HG03139 (cell line): ENCODE results near the gene OR2L13.
"Not testable (repeated sequence)": the region's sequence is repeated elsewhere in the genome, so short reads cannot be mapped to it uniquely, and the experiment has no call there.

ENCODE experiments used
- ATAC-seq: cut with Tn5 transposase; IDR thresholded peaks from one replicate; pipeline ENCODE4 v1.9.1; 2021; ENCODE audit not compliant: unreplicated experiment

OR2L13 gene, protein sequence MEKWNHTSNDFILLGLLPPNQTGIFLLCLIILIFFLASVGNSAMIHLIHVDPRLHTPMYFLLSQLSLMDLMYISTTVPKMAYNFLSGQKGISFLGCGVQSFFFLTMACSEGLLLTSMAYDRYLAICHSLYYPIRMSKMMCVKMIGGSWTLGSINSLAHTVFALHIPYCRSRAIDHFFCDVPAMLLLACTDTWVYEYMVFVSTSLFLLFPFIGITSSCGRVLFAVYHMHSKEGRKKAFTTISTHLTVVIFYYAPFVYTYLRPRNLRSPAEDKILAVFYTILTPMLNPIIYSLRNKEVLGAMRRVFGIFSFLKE

DNA sequence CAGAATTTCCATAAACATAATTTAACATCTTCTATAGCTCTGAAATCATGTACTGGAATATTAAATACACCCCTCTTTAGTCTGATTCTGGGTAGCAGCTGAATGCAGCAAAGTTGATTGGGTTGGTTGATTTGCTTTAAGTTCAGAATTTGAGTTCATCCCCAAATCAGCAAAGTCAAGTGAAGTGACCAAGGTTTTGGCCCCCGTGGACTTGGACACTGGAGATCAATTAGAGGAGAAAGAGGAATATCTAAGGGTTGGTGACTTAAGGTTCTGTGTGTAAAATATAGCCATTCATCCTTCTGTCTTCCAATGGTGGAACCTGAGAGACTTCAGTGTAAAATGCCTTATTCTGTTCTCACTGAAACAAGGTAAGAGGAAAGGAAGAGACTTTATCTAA is at the start of gene OR2L13:
Gene OR2L13 (plus strand): TSS at position 301 of the 400 bp plus-strand sequence. CDS start 4,192 bp downstream, outside the sequence.
- ATAC-seq: no peak

DNA sequence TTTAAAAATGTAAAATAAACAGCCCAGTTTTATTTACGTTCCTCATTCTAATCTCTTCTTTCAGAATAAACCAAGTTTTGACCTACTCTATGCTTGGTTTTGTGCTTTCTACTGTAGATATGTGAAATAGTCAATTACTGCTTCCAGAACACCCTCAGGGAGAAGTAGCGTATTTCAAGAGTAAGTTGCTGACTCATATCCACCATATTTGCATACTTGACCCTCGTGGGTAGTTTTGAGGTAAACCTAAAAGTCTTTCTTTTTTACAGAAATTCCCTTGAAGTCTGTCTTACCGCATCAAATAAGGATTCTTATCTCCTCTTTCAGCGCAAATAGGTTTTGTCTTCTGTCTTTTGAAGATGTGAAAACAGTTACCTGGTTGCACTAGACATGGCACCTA is 49.8 kb upstream of the OR2L13 start:
- ATAC-seq: no peak

DNA sequence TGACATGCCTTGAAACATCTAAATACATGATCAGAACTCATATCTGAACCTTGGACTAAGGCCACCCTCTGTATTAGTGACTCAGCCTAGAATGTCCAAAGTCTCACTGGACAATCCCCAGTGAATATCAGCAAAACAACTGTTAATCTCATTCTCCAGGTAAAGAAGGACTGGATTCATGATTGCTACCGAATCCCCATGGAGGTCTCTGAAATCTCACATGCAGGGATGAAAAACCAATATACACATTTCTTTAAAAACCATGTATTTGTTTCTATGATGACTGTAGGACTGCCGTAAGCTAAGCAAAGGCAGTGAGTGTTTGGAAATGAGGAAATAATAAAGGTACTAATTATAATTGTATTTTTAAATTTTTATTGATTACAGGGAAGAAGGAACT is 48.4 kb upstream of the OR2L13 start, which contains the start of gene OR2L3:
Gene OR2L3 (plus strand): TSS at position 301 of the 400 bp plus-strand sequence. CDS start 13,846 bp downstream, outside the sequence.
- ATAC-seq: no peak

DNA sequence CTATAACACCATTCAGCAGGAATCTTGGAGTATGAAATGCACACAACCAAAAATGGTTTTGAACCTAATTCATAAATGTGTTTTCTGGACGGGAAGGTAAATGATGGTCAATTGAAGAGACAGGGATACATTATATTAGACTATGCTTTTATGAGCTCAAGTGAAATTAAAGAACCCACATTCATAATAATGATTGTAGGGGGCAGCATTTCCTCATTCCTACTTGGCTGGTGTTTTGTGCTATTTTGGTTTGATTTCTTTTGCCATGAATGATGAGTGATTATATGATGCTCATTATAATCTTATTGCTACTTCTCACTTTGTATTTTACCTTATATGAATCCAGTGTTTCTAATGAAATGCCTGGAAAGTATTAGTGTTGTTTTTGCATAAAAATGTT is 48.0 kb upstream of the OR2L13 start:
- no peak for ATAC-seq

DNA sequence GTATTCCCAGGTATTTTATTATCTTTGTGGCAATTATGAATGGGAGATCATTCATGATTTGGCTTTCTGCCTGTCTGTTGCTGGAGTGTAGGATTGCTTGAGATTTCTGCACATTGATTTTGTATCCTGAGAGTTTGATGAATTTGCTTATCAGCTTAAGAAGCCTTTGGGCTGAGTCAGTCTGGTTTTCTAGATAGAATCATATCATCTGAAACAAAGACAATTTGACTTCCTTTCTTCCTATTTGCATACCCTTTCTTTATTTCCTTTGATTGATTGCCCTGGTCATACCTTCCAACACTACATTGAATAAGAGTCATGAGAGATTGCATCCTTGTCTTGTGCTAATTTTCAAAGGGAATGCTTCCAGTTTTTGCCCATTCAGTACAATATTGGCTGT is 40.3 kb upstream of the OR2L13 start:
- ATAC-seq: no peak

DNA sequence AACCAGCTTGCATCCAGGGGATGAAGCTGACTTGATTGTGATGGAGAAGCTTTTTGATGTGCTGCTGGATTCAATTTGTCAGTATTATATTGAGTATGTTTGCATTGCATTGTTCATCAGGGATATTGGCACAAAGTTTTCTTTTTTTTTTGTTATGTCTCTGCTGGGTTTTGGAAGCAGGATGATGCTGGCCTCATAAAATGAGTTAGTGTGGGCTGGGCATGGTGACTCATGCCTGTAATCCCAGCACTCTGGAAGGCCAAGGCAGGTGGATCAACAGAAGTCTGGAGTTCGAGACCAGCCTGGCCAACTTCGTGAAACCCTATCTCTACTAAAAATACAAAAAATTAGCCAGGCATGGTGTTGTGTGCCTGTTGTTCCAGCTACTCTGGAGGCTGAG is 39.7 kb upstream of the OR2L13 start:
- ATAC-seq: no peak

DNA sequence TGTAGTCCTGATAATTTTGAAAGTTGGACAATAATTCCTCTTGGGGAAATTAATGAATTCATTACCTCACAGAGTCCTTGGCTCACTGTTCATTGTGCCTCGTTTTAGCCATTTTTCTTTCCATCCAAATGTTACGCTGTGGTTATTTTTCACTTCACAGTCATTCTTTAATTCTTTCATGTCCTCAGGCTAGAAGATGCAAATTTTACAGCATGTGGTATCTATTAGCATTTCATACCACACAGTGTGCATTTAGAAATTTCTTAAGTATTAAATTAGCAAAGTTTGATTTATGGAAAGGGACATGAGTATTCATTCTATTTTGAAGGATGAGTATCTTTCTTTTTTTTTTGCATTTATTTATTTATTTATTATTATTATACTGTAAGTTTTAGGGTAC is 29.9 kb upstream of the OR2L13 start:
- no peak for ATAC-seq

DNA sequence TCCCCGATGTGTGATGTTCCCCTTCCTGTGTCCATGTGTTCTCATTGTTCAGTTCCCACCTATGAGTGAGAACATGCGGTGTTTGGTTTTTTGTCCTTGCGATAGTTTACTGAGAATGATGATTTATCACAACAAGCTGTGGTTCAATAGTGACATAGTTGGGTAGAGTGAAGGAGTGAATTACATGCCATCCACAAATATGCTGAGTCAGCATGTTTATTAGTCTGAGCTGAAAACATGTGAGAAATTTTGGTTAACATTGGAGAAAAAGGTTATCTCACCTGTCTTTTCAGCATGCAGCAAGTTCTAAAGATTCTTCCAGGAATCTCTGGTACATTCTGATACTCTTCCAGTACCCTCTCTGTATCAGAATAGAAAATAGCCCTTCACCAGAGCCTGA is 29.4 kb upstream of the OR2L13 start:
- no peak for ATAC-seq

DNA sequence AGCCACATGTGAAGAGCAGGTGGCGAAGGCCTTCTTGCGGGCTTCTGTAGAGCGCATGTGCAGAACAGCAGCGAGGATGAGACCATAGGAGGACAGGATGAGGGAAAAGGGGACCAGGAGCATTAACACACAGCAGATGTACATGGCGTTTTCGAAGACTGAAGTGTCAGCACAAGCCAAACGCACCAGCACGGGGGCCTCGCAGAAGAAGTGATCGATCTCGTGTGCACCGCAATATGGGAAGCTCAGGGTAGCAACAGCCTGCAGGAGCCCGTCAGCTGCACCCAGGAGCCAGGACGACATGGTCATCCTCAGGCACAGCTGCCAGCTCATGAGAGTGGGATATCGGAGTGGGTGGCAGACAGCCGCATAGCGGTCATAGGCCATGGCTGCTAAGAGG is 11.1 kb upstream of the OR2L13 start:
- ATAC-seq: not testable (repeated sequence)

DNA sequence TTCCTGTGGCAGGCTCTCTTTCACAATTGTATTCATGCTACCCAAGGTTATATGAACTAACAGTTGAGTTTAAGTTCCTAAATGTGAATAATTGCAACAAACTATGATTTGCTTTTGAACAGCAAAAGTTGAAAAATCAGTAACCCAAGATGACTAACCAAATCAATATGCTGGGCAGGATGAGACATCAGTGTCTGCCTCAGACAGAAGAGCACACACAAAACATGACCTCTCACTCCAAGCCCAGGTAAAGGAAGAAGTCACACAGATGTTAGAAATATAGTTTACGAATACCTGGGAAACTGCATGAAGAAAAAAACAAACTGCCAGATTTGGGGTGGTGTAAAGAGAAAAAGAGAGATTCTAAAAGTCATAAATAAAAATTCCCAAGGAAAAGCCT is 3.5 kb downstream of the OR2L13 start:
- no peak for ATAC-seq

DNA sequence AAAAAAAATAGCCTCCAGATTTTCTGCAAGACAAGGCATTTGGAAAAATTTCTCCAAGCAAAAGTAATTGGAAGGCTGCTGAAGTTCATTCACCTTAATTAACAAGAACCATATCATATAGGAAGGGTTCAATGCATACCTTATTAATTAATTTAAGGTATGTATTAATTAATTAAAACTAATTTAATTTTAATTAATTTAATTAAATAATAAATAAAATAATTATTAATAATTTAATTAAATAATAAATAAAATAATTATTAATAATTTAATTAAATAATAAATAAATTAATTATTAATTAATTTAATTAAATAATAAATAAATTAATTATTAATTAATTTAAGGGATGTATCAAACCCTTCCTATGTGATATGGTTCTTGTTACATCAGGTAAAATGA is 7.9 kb downstream of the OR2L13 start:
- no peak for ATAC-seq

DNA sequence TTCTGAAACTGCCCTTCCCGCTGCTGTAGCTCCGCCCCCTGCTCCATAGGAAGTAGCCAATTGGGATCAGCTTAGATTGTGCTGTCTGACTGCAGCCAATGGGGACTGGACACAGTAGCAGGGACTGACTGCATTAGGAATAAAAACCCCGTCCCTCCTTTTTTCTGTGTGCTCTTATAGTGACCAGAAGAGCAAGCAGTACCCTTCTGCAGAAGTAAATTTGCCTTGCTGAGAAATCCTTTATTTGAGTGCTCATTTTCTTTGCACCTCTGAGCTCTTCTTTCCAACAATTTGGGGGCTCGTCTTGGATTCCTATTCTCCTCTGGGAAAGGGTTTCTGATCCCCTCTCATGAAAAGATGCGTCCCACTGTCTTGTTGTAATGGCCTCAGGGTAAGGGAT is 16.2 kb downstream of the OR2L13 start:
- ATAC-seq: no peak

DNA sequence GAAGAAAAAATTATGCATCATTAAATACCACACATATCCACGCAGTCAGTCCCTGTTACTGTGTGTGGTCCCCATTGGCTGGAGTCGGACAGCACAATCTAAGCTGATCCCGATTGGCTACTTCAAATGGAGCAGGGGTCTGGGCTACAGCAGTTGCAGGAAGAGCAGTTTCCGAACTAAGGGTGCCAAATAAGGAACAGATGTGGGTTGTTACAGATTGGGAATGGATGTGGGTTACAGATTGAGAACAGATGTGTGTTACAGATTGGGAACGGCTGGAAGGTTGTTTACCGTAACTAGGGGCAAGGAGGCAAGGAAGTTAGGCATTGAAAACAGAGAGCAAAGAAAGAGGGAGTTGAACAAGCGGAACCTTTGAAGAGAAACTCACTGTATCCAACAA is 19.9 kb downstream of the OR2L13 start:
- ATAC-seq: no peak

DNA sequence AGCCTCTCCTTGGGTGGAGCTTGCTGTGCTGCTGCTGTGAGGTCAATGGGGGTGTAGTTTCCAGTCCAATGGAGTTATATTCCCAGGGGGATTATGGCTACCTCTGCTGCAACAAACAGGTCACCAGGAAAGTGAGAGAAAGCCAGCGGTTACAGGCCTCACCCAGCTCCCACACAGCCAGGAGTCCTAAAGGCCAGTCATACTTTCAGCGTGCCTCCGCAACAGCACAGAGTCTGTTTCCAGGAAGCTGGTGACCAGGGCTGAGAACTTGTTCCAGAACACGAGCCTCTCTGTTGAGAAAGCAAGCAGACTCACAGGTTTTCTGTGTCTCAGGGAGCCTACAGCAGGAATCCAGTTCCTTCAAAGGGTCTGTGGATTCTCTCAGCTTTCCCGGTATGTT is 32.7 kb downstream of the OR2L13 start:
- no peak for ATAC-seq

DNA sequence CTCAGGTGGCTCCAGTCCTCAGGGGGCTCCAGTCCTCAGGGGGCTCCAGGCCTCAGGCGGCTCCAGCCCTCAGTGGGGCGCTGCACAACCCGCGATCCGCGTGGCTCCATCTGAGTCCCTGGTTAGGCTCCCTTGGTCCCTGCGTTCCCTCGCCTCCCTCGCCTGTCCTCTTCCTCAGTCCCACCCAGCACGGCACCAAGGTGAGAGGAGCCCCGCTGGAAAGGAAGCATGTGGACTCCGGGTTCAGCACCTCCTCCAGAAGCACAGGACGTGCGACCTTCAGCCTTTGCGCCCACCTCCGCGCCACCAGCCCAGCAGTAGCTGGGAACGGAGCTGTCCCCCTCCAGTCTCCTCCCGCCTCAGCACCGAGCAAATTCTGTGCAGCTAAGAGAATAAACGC is 41.8 kb downstream of the OR2L13 start:
- ATAC-seq: no peak

DNA sequence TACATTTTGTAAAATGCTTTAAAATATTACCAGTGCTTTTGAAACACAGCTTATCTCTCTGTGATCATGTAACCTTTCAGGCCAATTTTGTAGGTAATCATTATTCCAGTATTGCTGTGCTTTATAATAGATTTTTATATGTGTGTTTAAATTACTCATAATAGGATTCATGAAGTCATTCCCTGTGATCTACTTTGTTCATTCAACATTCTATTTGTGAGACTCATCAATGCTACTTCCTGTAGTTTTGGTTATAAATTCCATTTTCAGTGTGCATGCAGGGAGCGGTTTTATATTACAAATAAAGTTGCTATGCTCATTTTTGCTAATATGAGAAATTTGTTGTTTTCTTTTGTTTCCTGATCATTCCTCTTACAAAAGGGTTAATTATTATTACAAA is 45.9 kb downstream of the OR2L13 start:
- ATAC-seq: no peak

DNA sequence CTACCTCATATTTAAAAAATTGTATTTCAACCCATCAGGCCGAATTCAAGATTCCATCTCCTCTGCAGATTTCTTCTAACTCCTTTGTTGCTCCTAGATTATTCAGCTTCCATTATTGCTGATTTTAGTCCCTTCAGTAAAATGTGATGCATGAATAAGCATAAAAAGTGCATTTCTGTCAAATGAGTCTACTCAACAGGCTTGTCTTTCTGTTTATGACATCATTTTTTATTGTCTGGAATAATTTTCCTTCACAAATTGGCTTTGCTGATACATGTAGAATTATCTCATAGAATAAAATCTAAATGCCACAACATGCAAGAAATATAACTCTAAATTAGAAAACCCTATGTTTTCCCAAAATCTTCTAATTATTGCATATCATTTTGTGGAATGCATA is 48.3 kb downstream of the OR2L13 start:
- no peak for ATAC-seq

DNA sequence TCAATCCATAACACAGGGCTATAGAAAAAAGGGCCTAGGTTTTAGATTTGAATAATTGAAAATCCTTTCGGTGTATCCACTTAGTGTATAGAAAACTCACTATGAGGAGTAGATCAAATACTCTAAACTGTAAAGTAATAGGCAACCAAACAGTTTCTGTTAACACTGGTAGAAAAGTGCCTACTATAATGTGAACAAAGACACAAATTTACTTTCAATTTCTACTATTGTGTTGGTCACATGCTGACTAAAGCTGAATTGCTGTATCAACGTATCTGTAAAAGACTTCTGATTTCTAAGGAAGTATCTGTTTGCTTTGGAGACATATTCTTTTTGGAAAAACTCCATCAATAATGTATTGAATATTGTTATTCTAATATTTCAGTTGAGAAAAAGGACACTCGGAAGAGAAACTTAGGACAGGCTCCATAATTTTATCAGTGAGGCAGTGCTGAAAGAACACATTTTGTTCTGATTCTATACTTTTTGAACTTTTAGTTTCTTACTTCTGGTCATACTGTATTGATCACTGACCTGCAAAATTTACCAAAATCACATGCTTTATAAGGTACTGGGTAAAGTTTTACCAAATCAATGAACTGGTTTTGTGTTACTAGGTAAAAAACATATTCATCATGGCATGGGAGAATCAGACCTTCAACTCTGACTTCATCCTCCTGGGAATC is 49.7 kb downstream of the OR2L13 start, which contains the start of gene OR2M5:
Gene OR2M5 (plus strand): TSS at position 636 of the 686 bp plus-strand sequence. CDS start 0 bp downstream, at position 636.
- ATAC-seq: no peak
